ENCODE data around the gene KCNQ4. TPM values are rescaled to one million over a fixed set of nuclear protein-coding genes. Genes with fewer than 3 reads are reported as not detected.

Gene KCNQ4
- polyA plus RNA-seq, 5 donors, result 0.80 to 2.2 (median 1.4) TPM

- DNase-seq, result no peak
Measured at GRCh38 chr1:40774266-40774998, 9.2 kb upstream of the KCNQ4 start.

- no peak for DNase-seq
Measured at GRCh38 chr1:40776236-40777072, 7.1 kb upstream of the KCNQ4 start.

GRCh38 chr1:40777224-40777970, 6.2 kb upstream of the KCNQ4 start:
- no peak for DNase-seq

GRCh38 chr1:40780678-40781607, 2.6 kb upstream of the KCNQ4 start:
- DNase-seq, result no peak

- no peak for DNase-seq
Measured at GRCh38 chr1:40781608-40781971, 2.0 kb upstream of the KCNQ4 start.

GRCh38 chr1:40782371-40782956, 1.1 kb upstream of the KCNQ4 start:
- DNase-seq, result no peak

GRCh38 chr1:40784141-40784770, 669 bp downstream of the KCNQ4 start:
- DNase-seq, result no peak

GRCh38 chr1:40784771-40785151, 1.2 kb downstream of the KCNQ4 start:
- no peak for DNase-seq

- no peak for DNase-seq
Measured at GRCh38 chr1:40785446-40785845, 1.9 kb downstream of the KCNQ4 start.

- no peak for DNase-seq
Measured at GRCh38 chr1:40786171-40786994, 2.8 kb downstream of the KCNQ4 start.

GRCh38 chr1:40786995-40787705, 3.6 kb downstream of the KCNQ4 start:
- DNase-seq, result no peak

- no peak for DNase-seq
Measured at GRCh38 chr1:40787737-40788560, 4.4 kb downstream of the KCNQ4 start.

GRCh38 chr1:40788561-40789341, 5.2 kb downstream of the KCNQ4 start:
- DNase-seq, result no peak

- DNase-seq, result no peak
Measured at GRCh38 chr1:40789342-40789598, 5.7 kb downstream of the KCNQ4 start.

GRCh38 chr1:40789661-40790430, 6.3 kb downstream of the KCNQ4 start:
- no peak for DNase-seq

- no peak for DNase-seq
Measured at GRCh38 chr1:40792036-40792435, 8.4 kb downstream of the KCNQ4 start.

- DNase-seq, result no peak
Measured at GRCh38 chr1:40793617-40794016, 10.0 kb downstream of the KCNQ4 start.

Data from right lung (tissue), 5 donors.